Activated CD4-positive, CD25-positive, alpha-beta regulatory T cell treated with anti-CD3 and anti-CD28 coated beads, Interleukin-2, amount 50 U/mL, for 24 hours (primary cell): ENCODE results near the gene DLGAP4.
A peak's percentile ranks its signal among the peaks of the same experiment; 100 is the strongest.
"Not testable (repeated sequence)": the region's sequence is repeated elsewhere in the genome, so short reads cannot be mapped to it uniquely, and the experiment has no call there.

Experiments
- ATAC-seq, 2 donors: fragments of 150-1000 bp; cut with Tn5 transposase; one replicate each; pipeline ENCODE4 v1.10.0; 2021; ENCODE audit warnings: mild to moderate bottlenecking in 1 of 2, moderate library complexity in 1 of 2

Gene DLGAP4

DNA sequence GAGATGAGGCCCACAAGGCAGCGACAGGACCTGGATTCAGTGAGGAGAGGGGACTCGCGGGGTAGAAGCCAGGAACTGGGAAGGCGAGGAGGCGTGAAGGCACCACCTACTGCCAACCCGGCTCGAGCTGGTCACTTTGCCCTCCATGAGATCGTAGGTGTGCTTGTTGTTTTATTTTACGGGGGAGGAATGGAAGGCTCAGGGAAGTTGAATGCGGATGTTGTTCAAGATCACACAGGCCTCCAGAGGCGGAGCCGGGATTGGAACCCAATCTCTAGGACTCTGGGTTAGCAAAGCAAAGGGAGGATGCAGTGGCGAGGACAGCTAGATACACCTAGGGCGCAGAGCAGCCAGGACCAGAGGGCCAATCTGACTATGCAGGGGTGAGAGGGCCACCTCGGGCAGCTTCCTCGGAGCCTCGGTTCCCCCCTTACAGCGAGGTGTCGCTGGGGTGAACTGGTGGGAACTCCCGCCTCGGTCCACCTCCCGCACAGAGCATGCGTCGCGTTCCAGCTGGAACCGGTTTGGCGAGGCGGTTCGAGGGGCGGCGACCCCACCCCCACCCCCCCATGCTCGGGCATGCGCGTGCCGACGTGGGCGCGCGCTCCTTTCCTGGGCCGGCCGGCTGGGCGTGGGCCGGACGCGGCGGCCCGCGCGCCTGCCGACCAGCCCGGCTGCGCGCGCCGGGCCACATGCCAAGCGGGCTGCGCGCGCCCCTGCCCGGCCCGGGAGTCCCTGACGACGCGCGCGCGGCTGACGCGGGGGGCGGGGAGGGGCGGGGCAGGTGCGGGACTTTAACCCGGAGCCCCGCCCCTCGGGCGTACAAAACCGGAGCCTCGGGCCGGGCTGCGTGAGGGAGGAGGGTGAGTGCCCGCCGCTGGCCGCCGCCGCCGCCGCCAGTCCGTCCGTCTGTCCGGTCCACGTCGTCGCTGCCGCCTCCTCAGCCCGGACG is 154.8 kb downstream of the DLGAP4 start:
- ATAC-seq = peak; percentile 65 to 73

DNA sequence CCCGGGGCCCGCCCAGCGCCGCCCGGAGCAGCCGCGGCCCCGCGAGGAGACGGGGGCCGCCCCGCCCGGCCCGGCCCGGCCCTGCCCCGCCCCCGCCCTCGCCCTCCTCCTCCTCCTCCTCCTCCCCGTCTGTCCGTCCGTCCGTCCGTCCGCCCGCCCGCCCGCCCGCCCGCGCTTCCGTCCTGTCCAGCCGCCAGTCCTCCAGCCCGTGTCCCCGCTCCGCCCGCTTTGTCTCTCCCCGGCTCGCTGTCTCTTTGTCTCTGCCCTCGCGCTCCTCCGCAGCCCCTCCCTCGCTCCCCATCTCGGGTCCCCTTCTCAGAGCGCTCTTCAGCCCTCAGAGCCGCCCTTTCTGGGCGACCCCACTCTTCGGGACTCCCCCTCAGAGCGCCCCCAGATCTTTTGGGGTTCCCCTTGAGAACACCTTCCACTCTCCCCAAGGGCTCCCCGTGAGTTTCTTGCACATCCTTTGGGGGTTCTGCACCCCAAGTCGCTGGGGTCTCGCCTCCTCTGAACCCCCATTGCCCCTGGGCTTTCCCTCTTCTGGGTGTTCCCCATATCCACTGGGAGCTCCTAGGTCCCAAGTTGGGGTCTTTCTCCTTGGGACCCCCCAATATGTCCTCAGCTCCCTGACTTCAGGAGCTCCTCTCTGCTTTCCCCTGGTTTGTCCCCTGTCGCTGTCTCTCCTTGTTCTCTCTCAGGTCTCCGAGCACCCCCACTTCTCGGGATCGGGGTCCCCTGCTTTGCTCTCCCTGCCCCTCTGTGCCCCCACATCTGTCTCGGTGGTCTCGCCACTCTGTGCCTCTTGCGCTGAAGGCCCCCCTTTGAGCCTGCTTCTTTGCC is 155.7 kb downstream of the DLGAP4 start:
- ATAC-seq = peak; percentile 1 to 26

DNA sequence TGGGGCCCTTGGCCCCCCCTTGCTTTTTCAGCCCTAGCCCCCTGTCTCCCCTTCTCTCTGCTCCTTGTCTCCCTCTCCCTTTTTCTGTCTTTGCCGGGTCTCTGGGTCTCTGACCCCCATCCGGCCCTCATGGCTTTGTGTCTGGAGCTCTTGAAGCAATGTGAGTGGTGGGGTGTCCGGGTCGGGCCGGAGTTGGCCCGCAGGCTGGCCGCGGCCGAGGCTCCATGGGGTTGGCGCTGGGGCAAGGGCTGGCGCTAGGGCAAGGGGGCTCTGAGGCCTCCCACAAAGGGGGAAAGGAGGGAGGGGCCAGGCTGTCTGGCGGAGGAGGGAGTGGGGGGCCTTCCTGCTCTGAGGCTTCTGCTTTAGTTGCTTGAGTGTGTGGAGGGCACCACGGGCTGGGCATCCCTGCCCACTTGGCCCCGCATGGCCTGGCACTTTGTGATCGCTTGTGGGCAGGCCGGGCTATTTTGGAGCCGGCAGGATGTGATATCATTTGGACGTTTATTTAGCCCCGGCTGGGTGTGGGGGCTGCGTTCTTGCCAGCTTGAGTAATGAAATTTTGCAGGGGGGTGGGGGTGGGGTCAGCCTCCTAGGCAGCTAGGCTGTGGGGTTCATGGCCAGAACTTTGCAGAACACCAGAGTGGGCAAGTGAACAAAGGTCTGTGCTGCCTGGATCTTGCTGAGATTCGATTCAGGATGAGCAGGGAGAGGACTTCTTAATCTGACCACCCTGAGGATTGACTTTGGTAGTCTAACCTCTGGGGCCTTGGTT is 156.5 kb downstream of the DLGAP4 start:
- ATAC-seq = no peak

DNA sequence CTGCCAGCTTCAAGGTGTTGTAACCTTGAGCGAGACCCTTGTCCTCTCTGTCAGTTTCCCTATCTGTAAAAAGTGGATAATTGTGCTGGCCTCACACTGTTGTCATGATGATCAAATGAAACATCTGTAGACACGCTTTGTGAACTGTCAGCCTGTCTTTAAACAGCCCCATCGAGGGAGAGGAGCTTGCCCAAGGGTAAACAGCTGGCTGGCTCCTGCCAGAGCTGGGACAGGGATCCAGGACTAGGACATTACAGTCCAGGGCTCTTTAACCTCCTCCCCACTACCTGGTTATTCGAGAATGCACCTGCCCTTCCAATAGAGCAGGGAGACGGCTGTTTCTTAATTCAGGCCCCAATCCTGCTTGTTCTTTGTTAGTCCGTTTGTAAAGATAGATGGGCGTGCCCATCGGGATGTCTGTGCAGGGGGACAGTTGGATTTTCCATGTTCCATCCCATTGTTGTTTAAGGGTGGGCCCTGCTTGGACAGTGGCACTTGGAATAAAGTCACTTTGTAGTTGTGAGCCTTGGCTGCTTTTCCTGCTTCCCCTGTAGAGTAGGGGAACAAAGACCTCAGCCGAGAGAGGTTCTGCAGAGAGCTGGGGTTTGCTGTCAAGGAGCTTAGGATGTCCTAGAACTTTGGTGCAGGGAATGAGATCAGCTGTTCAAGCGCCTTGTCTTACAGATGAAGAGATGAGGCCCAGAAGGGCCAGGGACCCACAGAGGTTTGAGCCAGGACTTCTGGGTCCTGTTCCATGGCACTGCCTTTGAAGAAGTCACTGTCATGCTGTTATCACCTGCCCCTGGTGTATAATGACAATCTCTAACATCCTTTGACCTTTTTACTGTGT is 157.3 kb downstream of the DLGAP4 start:
- no peak for ATAC-seq

DNA sequence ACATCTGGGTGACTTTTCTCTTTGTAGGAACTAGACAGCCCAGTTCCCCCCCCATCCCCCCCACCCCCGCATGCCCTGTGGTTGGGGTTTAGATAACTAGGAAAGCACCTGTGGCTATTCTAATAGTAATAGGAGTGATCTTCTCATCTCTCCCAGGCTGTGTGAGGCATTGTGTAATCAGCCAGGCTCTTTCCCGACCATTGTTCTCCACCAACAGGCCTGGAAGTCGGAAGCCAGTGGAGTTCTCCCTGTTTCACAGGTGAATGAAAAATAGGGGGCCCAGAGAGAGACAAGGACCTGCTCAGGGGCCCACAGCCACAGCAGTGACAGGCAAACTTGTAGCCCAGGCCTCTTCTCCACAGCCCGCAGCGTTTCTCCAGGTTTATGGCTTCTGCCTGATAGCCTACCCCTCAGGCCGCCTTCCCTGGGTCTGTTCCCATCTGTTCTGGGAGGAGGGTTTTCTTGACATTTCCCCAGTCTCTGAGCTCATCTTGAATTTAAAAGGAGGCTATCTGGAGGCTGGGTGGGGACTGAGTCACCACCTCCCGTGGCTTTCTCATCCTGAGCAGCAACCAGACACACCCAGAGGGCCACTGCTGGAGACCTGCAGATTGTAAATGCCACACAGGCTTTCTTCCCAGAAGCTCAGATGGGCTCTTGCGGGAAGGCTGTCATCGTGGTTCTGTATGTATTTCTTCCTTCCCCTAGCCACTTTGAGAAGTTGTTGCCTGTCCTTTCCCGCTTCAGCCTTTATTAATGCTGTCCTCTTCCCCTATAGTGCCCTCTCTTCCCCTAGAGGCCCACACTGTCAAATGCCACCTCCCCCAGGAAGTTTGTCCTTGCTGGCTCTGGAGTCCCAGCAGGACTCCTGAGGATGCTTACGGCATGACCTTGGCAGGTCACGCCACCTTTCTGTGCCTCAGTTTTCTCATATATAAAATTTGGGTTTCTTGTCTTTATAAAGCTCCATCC is 159.3 kb downstream of the DLGAP4 start:
- ATAC-seq = peak; percentile 39 to 49

DNA sequence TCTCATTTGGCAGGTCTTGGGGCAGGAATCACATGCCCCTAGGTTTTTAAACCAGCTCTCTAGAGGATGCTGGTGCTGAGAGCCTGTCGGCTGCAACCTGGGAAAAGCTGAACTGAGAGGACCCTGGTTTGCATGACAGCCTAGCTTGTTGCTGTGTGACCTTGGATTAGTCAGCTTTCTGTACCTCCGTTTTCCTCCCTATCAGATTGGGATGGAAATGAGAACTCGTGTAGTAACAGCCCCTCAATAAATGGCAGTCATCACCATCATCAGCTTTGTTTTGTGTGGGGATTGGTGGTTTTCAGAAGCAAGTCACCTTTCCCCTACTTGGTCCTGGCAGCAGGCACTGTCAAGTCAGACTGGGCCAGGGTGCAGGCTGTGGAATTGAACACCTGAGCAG is 159.9 kb downstream of the DLGAP4 start:
- ATAC-seq = no peak

DNA sequence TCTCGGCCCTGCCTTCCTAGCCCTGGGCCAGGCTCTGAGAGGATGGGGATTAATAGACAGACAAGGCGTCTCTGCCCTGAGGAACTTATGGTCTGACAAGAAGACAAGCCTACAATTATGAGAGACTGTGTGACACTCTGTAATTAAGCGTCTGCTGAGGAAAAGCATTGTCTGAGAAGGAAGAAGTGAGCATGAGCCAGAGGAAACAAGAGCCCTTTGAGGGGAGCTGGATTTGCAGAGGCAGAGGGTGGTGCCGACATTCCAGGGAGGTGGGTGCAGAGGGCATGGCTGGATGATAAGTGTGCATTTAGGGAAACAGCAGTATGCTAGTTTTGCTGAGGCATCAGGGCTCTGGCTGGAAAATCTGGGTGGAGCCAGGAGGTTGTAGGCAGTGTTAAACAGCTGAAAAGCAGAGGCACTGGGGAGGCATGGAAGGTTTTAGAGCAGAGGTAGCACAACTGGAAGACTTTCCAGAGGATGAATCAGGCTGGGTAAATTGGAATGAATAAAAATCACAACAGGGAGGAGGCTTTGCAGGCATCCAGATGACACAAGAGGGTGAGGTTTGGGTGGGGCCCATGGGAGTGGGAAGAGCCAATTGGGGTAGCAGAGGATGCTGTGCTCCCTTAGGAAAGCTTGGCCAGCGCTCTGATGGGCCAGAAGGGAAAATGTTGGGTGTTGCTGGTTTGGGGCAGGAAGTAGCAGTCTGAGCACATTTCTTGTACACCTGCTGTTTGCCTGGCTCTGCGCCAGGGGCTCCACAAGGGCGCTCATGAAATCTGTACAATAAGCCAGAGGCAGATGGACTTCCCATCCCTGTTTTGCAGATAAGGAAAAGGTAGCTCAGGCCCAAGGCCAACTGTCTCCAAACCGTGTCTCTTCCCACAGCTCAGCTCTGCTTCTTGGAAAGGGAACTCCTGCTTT is 161.2 kb downstream of the DLGAP4 start:
- ATAC-seq = no peak

DNA sequence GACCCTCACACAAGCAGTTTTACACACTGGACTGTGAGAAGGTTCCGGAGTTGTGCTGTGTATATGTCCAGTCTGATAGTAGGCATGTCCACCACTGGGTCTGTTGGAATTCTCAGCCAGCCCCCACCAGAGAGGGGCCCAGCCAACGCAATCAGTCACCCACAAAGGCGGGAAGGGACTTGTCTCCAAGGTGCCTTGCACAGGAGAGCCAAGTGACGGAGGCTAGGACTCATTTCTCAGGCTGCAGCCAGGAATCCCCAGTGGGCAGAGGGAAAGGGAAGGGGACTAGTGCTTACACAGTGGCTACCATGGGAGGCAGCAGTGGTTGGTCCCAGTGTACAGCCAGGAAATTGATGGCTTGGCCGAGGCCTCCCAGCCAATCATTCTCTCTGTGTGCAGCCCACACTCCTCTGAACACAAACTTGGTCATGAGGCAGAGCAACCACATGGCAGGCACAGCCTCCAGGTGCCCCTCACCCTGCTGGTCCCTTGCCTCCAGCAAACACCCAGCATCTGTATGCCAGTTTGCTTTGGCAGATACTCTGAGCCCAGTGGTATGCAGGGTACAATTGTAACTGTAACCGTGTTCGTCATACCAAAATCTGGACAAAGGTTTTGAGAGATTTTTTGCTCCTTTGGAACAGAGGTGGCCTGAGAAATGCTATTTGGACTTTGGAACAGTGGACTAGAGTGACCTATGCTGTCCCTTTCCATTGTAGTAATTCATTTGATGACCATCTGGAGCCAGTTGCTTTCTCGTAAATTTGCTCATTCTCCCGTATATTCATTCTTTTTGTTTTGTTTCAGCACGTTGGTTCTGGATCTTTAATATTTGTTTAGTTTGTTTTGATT is 162.2 kb downstream of the DLGAP4 start:
- no peak for ATAC-seq

DNA sequence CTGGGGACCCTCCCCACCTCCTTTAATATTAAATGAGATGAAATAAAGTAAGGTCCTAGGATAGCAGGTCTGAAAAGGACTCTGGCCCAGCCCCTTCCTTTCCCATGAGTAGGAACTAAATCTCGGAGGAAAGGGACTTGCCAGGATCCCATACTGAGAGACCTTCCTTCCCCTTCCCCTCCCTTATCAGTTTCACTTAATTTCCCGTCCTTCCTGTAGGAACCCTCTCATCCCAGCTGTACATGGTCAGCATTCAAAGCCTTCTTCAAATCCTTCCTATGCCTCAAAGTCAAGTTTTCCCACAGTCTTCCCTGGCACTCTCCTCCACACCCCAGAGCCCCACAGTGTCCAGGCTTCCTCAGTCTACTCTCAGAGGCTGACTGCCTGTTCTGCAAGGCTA is 163.8 kb downstream of the DLGAP4 start:
- no peak for ATAC-seq

DNA sequence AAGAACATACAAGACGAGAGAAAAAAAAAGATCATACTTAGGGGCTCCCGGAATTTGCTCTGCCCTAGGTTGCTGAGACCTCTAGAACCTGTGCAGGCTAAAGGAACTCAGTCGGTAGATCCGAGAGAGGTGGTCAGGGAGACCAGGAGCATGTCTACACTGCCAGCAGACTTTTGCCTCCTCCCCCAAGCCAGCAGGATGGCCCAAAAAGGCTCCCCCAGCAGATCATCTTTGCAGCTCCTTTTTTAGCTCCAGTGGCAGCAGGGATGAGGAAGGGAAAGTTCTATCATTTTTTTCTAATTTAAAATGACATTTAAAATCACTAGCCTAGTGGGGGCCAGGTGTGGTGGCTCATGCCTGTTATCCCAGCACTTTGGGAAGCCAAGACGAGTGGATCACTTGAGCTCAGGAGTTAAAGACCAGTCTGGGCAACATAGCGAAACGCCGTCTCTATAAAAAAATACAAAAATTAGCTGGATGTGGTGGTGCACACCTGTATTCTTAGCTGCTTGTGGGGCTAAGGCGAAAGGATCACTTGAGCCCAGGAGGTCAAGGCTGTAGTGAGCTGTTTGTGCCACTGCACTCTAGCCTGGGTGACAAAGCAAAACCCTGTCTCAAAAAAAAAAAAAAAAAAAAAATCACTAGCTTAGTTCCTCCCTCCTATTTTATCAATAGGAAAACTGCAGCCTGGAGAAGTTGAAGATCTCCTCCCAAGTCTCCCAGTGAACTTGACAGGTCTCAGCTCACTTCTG is 165.9 kb downstream of the DLGAP4 start:
- ATAC-seq = no peak

DNA sequence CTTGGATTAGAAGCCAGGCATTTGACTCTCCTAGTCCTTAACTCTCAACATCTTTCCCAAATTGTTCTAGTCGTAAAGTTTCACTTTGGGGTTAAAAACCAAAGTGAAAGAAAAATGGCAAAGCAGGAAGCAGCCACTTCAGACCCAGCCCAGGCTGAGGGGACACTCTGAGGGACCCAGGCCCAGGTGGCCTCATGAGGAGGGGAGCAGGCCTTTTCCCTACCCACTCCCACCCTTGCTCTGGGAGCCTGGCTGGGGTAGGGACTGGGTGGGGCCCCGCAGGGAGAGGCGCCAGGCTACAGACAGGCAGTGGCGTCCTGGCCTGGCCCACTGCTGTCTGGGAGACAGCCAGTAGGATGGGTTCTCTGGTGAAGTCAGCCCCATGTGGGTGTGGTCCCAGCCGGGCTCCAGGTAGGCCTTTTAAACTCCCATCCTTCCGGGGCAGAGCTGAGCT is 166.5 kb downstream of the DLGAP4 start:
- ATAC-seq = peak; percentile 77 to 88

DNA sequence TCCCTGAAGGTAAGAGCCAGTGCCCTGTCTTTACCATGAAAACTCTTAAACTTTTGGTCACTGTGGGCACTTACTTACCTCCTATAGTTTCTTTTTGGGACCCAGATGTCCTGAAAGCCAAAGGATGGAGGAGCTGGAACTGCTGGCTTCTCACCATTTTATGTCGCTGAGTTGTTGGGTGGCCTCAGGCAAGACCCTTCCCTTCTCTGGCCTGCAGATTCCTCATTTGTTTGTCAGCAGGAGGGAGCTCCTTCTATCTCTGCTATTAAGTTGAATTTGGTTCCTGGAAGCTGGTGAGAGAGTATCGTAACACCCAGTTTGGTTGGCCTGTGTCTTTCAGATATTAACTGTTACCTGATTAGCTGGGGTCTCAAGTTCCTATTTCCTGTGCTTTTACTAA is 167.0 kb downstream of the DLGAP4 start:
- ATAC-seq = no peak

DNA sequence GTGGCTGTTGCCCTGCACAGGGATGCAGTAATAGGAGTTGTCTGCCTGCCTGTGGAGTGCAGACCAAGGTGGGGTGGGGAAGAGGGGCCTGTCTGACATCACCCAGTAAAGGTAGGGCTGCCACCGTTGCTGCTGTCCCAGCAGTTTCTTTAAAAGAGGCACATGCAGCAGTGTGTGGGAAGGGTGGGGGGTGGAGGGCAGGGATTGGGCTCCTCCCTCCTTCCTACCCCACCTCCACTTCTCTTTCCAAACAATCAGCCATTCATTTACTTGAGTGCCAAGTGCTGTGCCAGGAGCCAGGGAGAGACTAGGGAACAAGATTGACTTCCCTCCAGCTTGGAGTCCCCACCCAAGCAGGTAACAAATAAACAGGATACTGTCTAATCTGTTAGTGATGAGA is 168.4 kb downstream of the DLGAP4 start:
- ATAC-seq = no peak

DNA sequence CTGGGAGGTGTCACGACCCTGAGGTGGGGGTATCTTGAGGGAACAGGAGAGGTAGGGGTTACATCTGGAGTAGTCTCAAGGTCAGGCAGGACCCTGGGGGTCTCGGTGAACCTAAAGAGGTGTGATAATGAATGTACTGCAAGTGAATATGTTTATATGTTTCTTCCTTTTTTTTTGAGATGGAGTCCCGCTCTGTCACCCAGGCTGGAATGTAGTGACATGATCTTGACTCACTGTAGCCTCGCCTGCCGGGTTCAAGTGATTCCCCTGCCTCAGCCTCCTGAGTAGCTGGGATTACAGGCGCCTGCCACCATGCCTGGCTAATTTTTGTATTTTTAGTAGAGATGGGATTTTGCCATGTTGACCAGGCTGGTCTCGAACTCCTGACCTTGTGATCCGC is 168.9 kb downstream of the DLGAP4 start:
- not testable (repeated sequence) for ATAC-seq

DNA sequence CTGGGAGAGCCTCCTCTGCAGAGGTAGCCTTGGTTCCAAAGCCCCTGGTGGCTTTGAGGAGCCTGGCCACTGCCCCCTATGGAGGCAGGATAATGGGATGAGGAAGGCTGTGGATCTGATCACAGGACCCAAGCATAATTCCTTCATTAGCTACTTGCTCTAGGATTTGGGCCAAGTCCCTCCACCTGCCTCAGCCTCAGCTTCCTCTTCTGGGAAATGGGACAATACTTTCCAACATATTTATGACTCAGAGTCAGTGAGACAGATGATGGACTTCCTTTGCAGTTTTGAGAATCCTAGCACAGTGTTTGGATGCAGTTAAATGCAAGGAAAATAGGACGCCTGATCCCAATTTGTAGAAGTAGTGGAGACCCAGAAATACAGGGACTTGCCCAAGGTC is 171.3 kb downstream of the DLGAP4 start:
- ATAC-seq = no peak

DNA sequence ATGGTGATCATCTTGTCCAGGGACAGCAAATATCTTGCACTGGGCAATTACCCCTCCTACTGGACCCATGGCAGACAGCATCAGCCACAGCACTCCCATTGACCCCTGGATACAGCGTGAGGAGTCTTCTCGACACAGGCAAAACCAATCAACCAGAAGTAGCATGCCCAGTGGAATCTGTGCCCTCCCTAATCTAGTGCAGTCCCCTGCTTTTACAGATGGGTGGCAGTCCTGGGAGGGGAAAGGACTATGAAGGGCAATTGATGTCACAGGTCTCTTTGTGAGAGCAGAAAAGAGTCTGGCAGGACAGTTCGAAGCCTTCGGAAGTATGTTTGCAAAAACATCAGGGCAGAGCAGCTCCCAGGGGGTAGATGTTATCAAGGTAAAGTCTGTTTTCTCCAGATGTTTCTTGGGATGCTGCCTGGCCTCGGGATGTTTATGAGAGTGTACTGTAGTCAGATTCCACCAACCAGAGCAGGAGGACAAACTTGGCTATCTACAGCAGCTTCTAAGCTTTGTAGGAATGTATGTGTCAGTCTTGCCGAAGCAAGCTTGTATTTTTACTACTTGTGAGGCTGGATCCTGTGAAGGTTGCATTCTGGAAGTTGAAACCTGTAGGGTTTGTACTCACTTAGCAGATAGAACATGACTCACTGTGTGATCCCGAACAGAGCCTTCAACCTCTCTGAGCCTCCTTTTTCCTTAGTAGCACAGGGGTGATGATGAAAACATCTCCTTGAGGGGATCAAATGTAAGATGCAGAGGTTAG is 172.2 kb downstream of the DLGAP4 start:
- no peak for ATAC-seq

DNA sequence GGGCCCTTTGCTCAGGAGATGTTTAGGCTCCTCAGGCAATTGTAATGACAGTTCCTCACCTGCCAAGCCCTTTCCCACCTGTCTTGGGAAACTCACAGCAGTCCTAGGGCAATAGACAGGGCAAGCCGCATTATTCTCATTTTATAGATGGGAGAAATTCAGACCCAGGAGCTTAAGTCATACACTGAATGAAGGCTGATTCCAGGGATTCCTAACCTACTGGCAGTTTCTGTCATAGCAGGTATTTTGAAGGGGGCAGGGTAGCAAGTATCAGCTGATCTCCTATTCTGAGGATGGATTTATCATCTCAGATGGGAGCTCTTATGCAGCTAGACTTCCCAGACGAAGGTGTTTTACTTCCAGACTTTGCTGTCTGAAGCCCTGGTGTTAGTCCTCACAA is 173.8 kb downstream of the DLGAP4 start:
- ATAC-seq = no peak
